HG03442 (cell line): Measurements from ENCODE around the gene SMAD6.

ENCODE experiments used
- ATAC-seq: cut with Tn5 transposase; IDR thresholded peaks from one replicate; pipeline ENCODE4 v1.9.1; 2021; ENCODE audit warnings: mild to moderate bottlenecking, moderate library complexity; ENCODE audit not compliant: unreplicated experiment

The SMAD6 gene

DNA sequence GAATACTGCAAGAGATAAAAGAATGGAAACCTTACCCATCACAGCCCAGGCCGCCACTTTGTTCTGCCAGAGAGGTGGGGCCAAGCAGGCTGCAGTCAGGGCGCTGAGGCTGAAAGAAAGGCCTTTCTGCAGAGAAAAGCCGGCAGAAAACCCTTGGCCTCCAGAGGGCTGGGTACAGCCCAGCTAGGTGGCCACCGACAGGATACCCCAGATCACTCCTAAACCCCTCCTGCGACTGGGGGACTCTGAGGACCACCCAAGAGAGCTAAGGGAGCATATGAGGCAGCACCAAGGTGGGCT is 69.3 kb downstream of the SMAD6 start:
- ATAC-seq: no peak

- no peak for ATAC-seq
Measured at GRCh38 chr15:66772604-66773128, 70.6 kb downstream of the SMAD6 start.

DNA sequence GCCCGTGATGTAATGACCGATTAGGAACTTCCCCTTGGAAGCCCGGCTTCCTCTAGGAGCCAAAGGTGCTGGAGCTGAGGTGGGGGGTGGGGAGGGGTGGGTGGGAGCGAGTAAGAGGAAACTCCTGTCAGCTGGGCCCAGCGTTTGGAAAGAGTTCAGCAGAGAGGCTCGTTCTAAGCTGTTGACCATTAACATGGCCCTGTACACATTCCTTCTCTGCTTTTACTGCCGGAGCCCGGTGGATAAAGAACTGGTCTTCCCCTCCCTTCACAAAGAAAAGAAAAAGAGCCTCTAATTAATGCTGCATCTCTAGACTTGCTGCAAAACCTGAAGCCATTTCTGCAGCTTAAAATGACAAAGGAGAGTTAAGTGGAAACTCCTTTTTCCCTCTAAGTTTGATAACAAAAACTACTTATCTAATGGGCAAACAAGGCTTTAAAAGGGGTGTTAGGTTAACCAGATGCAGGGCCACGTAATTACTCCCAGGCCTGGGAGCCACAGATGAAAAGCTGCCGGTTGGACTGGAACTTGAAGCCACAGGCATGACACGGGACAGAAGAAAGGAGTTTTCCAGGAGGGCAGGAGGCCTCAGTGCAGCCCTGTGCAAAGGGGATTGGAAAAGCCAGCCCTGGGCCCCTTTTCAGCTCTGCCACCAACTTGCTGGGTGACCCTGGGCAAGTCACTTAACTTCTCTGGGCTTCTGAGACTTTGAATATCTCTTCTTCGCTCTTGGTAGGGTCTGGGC is 71.3 kb downstream of the SMAD6 start:
- ATAC-seq: no peak

DNA sequence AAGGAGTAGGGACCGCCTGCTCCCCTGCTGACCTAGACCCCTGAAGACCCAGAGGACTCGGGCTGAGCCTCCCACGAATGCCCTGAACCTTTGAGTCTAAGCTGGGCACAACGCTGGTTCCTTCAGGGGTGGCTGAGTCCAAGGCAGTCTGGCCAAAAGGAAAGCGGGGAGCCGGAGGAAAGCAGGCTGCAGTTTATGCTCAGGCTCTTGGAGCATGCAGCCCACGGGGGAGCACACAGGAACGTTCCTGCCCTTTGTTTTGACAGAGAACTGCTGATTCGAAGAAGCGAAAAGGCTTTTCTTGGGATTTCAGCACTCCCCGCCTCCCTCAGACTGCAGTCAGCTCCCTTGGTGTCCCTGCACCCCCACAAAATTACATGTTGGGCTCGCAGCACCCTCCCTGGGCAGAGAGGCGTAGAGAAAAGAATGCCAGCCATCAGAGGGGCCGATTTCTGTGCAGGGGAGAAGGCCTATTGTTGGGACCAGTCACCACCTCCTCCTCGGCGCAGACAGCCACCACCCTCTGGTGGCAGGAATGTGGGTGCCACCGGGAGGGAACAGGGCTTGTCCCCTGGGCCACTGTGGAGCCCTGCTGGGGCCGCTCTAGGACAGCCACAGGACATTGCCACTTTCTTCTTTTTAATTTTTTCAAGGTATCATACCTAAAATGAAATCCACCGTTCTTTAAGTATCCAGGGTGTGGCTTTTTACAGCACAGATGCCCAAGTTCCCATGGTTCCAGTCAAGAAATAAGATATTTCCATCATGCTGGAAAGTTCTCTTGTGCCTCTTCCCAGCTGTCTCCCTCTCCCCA is 72.2 kb downstream of the SMAD6 start:
- no peak for ATAC-seq

- no peak for ATAC-seq
Measured at GRCh38 chr15:66775127-66776105, 73.4 kb downstream of the SMAD6 start.

GRCh38 chr15:66777054-66777453 is 75.0 kb downstream of the SMAD6 start:
- no peak for ATAC-seq

- no peak for ATAC-seq
Measured at GRCh38 chr15:66777596-66778313, 75.7 kb downstream of the SMAD6 start.

GRCh38 chr15:66778314-66778665 is 76.3 kb downstream of the SMAD6 start:
- ATAC-seq: no peak

- ATAC-seq: no peak
Measured at GRCh38 chr15:66778716-66779115, 76.7 kb downstream of the SMAD6 start.

GRCh38 chr15:66779331-66780009 is 77.4 kb downstream of the SMAD6 start:
- no peak for ATAC-seq

GRCh38 chr15:66780172-66780972 is 78.3 kb downstream of the SMAD6 start:
- no peak for ATAC-seq

DNA sequence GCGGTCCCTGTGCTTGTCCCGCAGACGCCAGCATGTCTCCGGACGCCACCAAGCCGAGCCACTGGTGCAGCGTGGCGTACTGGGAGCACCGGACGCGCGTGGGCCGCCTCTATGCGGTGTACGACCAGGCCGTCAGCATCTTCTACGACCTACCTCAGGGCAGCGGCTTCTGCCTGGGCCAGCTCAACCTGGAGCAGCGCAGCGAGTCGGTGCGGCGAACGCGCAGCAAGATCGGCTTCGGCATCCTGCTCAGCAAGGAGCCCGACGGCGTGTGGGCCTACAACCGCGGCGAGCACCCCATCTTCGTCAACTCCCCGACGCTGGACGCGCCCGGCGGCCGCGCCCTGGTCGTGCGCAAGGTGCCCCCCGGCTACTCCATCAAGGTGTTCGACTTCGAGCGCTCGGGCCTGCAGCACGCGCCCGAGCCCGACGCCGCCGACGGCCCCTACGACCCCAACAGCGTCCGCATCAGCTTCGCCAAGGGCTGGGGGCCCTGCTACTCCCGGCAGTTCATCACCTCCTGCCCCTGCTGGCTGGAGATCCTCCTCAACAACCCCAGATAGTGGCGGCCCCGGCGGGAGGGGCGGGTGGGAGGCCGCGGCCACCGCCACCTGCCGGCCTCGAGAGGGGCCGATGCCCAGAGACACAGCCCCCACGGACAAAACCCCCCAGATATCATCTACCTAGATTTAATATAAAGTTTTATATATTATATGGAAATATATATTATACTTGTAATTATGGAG is 79.1 kb downstream of the SMAD6 start:
- ATAC-seq: no peak

- ATAC-seq: no peak
Measured at GRCh38 chr15:66782785-66783184, 80.7 kb downstream of the SMAD6 start.

GRCh38 chr15:66783314-66783713 is 81.3 kb downstream of the SMAD6 start:
- no peak for ATAC-seq

DNA sequence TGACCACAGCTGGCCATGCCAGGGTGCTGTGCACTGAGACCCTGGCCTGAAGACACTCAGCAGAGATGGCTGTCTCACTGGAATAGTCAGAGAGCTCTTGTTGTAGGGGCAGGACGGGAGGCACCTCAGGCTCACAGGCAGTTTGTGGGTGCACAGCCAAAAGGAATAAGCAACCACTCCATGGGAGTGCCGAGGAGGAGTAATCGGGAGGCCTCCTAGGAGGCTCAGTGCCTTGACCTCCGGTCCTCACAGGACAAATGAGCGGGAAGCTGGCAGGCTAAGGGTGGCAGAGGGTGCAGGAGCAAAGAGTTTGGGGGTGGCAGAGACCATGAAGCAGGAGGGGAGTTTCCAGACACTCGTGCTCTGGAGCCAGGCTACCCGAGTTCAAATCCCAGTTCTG is 81.7 kb downstream of the SMAD6 start:
- ATAC-seq: no peak

DNA sequence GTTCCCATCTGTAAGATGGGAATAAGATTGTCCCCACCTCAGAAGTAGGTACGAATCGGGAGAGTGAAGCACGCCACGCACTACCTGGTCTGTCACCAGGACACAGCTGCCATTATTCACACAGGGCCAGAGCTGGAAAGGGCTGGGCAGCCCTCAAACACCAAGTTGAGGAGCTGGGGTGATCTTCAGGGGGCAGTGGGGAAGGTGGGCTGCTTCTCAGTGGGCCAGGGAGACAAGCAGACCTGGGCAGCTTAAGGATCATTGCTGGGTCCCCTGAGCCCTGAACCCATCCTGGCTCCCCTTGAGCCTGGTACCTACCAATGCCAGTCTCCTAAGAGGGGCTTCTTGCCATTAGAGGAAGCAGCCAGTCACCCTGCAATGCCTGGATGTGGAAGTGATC is 82.1 kb downstream of the SMAD6 start:
- no peak for ATAC-seq

DNA sequence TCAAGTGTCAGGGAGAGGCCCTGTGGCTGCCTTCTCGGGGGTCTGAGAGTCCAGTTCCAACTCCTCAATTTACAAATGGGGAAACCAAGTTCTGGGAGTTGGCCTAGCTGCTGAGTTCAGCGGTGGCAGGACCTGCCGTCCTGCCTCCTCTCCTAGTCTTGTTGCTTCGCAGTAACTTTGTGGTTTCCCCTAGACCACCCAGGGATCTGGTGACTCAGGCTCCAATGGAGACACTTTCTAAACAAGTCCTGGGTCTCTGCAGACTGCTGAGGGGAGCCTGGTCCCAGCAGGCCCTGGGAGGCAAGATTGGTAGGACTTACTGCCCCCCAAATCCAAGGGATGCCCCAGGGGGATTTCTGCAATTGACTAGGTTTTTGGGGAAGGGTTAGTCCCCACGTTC is 83.6 kb downstream of the SMAD6 start:
- ATAC-seq: no peak

- ATAC-seq: no peak
Measured at GRCh38 chr15:66786222-66786621, 84.2 kb downstream of the SMAD6 start.
